Activated CD8-positive, alpha-beta memory T cell treated with anti-CD3 and anti-CD28 coated beads for 24 hours (primary cell): ENCODE measurements around the gene SPR.

Experiments used
- DNase-seq: peaks from one replicate; pipeline ENCODE4 v3.0.0-alpha.2; 2020

Gene SPR

DNA sequence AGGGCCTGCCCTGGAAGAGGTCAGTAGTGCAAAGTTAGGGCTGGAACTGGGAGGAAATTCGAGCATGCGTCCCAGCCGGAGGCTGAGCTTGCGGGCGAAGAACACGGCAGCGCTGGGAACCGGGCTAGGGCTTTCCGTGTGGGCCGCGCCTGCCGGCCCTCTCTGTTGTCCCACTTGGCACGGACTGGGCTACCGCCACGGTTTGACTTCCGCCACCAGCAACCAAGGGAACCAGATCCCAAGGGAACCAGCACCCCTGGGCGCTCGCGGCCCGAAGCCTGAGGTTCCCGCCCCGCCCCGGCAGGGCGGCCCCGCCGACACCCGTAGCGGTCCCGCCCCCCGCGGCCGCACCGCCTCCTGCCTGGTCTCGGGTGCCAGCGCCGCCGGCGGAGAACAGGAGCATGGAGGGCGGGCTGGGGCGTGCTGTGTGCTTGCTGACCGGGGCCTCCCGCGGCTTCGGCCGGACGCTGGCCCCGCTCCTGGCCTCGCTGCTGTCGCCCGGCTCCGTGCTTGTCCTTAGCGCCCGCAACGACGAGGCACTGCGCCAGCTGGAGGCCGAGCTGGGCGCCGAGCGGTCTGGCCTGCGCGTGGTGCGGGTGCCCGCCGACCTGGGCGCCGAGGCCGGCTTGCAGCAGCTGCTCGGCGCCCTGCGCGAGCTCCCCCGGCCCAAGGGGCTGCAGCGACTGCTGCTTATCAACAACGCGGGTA is at the start of gene SPR:
TSS of gene SPR (plus strand) at position 377 of the 708 bp plus-strand sequence. CDS start at position 402, 25 bp downstream.
- DNase-seq = peak; percentile 88

DNA sequence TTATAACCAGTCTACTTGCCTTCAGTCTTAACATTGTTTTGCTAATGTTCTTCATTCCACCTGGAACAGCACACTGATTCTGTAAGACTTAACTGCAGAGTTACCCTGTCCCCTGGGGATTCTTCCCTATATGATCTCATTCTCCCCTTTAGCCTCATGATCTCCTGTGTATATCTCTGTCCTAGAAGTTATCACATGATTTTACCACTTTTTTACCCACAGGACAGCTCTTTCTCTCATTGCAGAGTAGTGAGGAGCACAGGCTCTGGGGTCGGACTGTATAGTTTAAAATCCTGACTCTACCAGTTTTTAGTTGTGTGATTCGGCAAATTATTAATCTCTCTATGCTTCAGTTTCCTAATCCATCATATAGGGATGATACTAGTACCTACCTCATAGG is 47.1 kb upstream of the SPR start:
- no peak for DNase-seq

DNA sequence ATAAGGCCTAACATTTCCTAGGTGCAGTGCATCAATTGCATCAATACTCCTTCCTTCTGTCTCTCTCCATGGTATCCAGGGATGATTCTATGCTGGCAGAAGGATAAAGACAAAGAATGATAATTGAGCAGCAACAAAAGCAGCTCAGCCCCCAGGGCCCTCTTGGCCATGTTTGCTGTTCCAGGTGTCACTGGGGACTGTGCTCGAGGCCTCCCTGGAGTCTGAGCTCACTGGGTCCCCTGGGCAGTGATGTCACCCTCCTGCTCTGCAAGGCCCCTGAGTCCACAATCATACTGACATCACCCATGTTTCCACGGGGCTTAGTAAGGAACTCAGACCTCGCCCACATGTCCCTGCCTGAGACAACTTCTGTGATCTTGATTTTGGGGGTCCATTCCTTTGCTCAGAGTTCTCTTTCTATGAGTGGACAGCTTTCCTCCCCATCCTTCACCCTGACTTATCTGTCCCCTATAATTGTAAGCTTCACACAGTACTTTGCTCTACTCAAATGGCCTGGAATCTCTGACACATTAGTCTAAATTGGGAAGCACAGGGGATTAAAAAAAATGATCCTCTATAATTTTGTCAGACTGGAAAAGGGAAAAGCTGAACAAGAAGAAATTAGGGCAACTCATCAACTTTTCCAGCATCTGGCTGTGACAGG is 45.6 kb upstream of the SPR start:
- DNase-seq = no peak

DNA sequence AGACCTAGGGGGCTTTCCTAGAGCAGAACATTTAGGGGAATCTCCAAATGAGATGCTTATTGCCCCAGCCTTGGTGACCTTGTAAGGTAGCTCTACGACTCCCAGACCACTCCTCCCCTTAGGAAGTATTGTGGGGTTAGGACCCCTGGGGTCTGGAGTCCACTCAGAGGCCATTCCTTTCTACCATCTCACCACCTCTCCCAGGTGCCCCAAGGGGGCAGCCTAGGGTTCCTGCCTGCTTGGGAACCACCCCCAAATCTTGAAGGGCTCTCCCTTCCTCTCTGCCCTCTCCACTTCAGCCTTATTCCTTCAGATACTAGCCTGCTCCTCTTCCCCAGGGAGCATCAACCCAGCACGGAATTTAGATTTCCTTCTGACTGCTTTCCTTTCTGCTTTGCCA is 43.9 kb upstream of the SPR start:
- DNase-seq = no peak

DNA sequence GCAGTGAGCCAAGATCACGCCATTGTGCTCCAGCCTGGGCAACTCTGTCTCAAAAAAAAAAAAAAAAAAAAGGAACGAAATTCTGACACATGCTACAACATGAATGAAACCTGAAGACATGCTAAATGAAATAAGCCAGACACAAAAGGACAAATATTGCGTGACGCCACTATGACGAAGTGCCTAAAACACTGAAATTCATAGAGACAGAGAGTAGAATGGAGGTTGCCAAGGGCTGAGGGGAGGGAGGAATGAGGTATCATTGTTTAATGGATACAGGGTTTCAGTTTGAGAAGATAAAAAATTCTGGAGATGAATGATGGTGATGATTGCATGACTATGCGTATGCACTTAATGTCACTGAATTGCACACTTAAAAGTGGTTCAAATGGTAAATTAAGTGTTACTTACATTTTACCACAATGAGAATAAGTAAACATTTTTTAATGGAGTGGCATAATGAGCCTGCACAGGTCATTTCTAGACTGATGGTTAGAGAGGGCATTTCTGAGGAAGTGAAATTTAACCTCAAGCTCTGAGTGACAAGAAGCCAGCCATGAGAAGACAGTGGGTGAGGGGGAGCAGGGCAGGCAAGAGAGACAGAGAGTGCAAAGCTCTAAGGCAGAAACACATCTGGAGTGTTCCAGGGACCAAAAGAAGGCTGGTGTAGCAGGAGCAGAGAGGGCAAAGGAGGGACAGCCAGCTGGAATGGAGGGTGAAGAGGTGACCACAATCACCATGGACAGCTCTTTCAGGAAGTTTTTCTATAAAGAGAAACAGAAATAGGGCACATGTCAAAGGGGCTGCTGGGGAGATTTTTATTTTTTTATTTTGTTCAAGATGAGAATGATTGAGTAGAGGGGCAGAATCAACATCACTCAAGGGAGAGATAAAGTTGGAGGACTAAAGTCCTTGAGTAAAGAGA is 40.8 kb upstream of the SPR start:
- no peak for DNase-seq

- no peak for DNase-seq
Measured at GRCh38 chr2:72847534-72848315, 39.5 kb upstream of the SPR start.

DNA sequence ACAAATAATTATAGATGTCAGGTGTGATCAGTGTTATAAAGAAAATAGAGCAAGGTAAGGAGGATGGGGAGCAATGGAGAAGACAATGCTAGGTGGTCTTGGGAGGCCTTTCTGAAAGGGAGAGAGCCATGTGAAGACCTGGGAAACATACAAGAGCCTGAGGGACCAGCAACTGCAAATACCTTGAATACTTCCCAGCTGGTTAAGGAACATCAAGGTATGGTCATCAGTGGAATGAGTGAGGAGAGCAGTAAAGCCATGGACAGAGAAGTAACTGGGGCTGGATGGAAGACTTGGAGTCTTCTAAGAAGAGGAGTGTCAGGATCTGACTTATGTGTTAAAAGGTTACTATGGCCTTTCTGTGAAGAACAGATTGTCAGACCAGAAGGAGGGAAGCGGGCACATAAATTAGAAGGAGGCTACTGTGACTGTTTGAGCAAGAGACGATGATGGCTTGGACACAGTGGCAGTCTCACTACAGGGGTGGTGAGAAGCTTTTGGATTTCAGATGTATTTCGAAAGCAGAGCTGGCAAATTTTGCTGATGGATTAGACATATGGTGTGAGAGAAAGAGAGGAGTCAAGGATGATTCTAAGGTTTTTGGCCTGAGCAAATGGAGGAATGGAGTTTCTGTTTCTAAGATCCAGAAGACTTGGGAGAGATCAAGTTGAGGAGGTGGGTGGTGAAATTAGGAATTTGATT is 38.6 kb upstream of the SPR start:
- DNase-seq = no peak

DNA sequence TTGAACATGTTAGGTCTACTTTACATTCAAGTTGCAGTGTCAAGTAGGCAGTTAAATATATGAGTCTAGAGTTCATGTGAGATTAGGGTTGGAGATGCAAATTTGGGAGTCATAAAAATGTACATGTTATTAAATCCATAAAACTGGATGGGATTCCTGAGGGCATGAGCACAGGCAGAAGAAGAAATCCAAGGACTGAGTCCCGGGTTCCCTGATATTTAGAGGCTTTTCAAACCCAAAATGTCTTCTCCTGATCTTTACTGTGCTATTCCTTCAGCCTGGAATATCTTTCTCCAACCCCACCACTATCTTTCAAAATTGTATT is 38.1 kb upstream of the SPR start:
- DNase-seq = no peak

GRCh38 chr2:72851333-72851732 is 35.9 kb upstream of the SPR start:
- DNase-seq = no peak

GRCh38 chr2:72859831-72860262 is 27.4 kb upstream of the SPR start:
- DNase-seq = peak; percentile 73

DNA sequence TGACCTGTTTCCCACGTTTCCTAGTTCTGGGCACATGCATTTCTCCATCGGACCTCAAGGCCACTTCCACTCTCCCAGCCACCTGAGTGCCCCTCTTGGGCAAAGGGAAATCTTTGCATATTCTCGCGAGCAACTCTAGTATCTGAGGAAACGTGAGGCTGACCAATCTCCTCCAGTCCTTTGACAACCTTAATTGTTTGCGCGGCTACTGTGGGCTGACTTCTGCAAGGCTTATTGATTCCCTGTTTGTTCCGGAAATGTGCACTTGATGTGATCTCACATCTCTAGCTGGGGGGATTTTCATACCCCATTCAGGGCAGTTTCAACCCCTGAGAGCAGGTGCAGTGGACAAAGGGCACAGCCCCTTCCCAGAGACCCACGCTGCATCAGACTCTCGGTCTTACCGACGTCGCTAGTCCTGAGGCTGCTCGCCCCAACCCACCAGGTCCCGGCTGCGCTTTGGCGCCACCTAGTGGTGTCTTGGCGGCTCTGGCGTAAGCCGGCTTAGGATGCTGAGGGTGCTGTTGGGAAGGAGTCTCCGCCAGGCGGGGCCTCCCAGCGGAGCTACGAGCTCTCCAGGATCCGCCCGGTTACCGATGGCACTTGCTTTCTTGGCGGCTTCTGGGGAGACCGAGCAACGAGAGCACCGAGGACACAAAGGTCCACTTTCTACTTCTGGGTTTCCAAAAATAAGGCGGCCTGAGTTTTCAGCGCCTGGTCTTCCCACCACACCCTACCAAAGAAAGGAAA is 24.8 kb upstream of the SPR start:
- DNase-seq = peak; percentile 95

DNA sequence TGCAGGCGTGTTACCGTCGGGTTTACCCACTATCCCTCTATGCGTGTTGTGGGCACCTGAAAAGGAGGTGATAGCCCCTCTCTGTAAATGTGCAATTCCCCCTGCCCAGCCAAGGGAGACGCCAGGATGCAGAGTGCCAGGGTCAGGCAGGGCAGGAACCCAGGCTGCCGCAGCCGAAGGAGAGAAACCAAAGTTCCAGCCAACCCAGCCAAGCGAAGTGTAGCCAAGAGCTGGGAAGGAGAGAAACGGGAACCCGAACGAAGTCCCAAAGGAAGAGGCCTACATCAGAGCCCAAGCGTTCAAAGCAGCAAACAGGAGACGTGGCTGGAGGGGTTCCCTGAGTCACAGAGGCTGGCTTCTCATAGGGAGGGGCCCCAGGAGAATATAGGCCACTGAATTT is 24.2 kb upstream of the SPR start:
- DNase-seq = no peak

GRCh38 chr2:72864500-72864899 is 22.7 kb upstream of the SPR start:
- DNase-seq = no peak

DNA sequence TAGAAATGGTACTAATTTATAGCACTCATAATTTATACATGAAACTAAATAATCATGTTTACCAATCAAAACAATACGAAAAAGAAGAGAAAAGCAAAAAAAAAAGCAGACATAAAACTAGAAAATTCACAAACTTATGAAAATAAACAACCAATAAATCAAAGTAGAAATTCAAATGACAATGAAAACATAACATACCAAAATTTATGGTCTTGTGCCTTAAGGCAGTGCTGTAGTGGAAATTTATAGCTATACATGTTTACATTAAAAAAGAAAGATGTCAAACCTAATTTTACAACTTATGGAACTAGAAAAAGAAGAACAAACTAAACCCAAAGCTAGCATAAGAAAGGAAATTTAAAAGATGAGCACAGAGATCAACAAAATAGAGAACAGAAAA is 16.1 kb upstream of the SPR start:
- no peak for DNase-seq

DNA sequence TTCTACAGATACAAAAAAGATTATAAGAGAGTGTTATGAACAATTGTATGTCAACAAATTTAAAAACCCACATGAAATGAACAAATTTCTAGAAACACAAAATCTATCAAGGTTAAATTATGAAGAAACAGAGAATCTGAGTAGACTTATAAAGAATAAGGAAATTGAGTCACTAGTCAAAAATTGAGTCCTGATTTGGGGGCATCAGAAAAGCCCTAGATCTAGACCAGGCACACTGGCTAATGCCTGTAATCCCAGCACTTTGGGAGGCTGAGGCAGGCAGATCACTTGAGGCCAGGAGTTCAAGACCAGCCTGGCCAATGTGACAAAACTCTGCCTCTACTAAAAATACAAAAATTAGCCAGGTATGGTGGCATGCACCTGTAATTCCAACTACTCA is 15.3 kb upstream of the SPR start:
- no peak for DNase-seq

- DNase-seq = no peak
Measured at GRCh38 chr2:72883356-72883962, 3.7 kb upstream of the SPR start.

DNA sequence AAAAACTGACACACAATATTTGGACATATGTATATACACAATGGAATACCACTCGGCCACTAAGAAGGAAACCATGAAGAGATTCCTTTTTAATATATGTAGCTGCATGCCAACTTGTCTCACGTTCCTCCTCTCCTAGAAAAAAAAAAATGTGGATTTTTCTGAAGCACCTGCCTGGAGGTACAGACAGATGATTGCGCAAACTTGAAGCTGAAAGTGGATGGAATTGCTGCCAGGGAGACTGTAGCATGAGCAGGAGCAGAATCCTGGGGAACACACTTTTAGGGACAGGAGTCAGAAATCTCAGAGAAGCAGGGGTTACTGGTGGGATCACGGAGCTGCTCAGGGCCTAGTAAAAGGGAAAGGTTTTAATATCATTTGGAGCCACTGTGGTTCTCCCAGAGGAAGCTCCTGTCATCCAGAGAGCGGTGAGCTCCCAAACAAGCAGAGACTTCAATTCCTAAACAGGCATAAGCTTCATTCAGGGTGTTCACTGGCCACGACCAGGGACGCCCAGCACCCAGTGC is 640 bp upstream of the SPR start:
- no peak for DNase-seq

GRCh38 chr2:72887740-72888437 is 681 bp downstream of the SPR start:
- peak; percentile 84 for DNase-seq

- DNase-seq = no peak
Measured at GRCh38 chr2:72888438-72889202, 1.4 kb downstream of the SPR start.
